Astrocyte (in vitro differentiated cells and primary cell): ENCODE data around the gene MADCAM1.

ENCODE experiments used
- EZH2 ChIP-seq: IDR thresholded peaks from 2 replicates; pipeline ENCODE4 v1.6.1; 2012; ENCODE audit warnings: mild to moderate bottlenecking, low read length, inconsistent platforms; ENCODE audit not compliant: insufficient read depth
- TF ChIP-seq, protein P1 (sequence below): IDR thresholded peaks from 2 replicates; pipeline ENCODE4 v1.5.1; 2011; ENCODE audit warnings: low read depth, mild to moderate bottlenecking, inconsistent platforms, low read length, moderate library complexity; ENCODE audit not compliant: insufficient read depth

- TF ChIP-seq, protein P1, sequence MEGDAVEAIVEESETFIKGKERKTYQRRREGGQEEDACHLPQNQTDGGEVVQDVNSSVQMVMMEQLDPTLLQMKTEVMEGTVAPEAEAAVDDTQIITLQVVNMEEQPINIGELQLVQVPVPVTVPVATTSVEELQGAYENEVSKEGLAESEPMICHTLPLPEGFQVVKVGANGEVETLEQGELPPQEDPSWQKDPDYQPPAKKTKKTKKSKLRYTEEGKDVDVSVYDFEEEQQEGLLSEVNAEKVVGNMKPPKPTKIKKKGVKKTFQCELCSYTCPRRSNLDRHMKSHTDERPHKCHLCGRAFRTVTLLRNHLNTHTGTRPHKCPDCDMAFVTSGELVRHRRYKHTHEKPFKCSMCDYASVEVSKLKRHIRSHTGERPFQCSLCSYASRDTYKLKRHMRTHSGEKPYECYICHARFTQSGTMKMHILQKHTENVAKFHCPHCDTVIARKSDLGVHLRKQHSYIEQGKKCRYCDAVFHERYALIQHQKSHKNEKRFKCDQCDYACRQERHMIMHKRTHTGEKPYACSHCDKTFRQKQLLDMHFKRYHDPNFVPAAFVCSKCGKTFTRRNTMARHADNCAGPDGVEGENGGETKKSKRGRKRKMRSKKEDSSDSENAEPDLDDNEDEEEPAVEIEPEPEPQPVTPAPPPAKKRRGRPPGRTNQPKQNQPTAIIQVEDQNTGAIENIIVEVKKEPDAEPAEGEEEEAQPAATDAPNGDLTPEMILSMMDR = no peak
- TF ChIP-seq EZH2 = no peak
These were observed 2.7 kb upstream of the MADCAM1 start for GRCh38 chr19:493391-494170.
